ENCODE results near the gene PRSS57. TPM values are rescaled to one million over a fixed set of nuclear protein-coding genes. Genes with fewer than 3 reads are reported as not detected.

PRSS57 gene
- total RNA-seq, 1 experiment from 2014 or later = not detected

GRCh38 chr19:685454-685931, 9.8 kb downstream of the PRSS57 start:
- TF ChIP-seq CTCF (IDR thresholded peaks at IDR 0.05) (no peak), TCF7L2 (IDR thresholded peaks at IDR 0.05; ENCODE audit: low read depth, low read length) (no peak), POLR2AphosphoS5 (IDR thresholded peaks at IDR 0.05; ENCODE audit: low read depth, low read length) (no peak), REST (IDR thresholded peaks at IDR 0.05; ENCODE audit: insufficient read depth in 1 of 2, low read depth in 2 of 2, low read length in 1 of 2) (no peak), SIN3A (IDR thresholded peaks at IDR 0.05; ENCODE audit: borderline replicate concordance, insufficient read depth, low read depth, low read length) (no peak)
- no TSS peak for BruUV-seq (replicated peaks)
- ATAC-seq = no peak
- DNase-seq (ENCODE audit: low read depth, low spot score) = no peak
- Histone ChIP-seq H3K27me3 (ENCODE audit: control insufficient read depth, insufficient read depth, low read length) (no peaks in the 10 kb centered on the region), H3K27ac (ENCODE audit: low read length) (no peak overlapping the region), H3K4me1 (ENCODE audit: control insufficient read depth, insufficient read depth, low read length) (no peaks in the 10 kb centered on the region), H3K9me3 (ENCODE audit: control insufficient read depth, insufficient read depth, low read depth, low read length) (no peaks in the 10 kb centered on the region), H3K36me3 (ENCODE audit: control insufficient read depth, insufficient read depth, low read length) (no peaks in the 10 kb centered on the region), H3K4me3 (ENCODE audit: low read depth in 2 of 2, low read length in 2 of 2) (no peak overlapping the region)
- POLR2A ChIA-PET = no interaction called here
- CTCF ChIA-PET = no interaction called here
- in situ Hi-C loops (cut with HindIII; ENCODE audit: low pct_unique_long_range_greater_than_20kb, low sequenced_read_pairs) = no loop called here
- intact Hi-C loops (cut with micrococcal nuclease; ENCODE audit: unreplicated experiment) = no loop called here

- no TSS peak for BruUV-seq (replicated peaks)
- ChIA-PET CTCF (no interaction called here), POLR2A (no interaction called here)
- Histone ChIP-seq H3K27me3 (ENCODE audit: control insufficient read depth, insufficient read depth, low read length) (no peaks in the 10 kb centered on the region), H3K4me1 (ENCODE audit: control insufficient read depth, insufficient read depth, low read length) (peaks cover 13% of the 10 kb centered on the region), H3K36me3 (ENCODE audit: control insufficient read depth, insufficient read depth, low read length) (no peaks in the 10 kb centered on the region), H3K9me3 (ENCODE audit: control insufficient read depth, insufficient read depth, low read depth, low read length) (no peaks in the 10 kb centered on the region), H3K4me3 (ENCODE audit: low read depth in 2 of 2, low read length in 2 of 2) (no peak overlapping the region), H3K27ac (ENCODE audit: low read length) (no peak overlapping the region)
- TF ChIP-seq POLR2AphosphoS5 (IDR thresholded peaks at IDR 0.05; ENCODE audit: low read depth, low read length) = no peak
- no peak for TF ChIP-seq REST (IDR thresholded peaks at IDR 0.05; ENCODE audit: insufficient read depth in 1 of 2, low read depth in 2 of 2, low read length in 1 of 2)
- TF ChIP-seq TCF7L2 (IDR thresholded peaks at IDR 0.05; ENCODE audit: low read depth, low read length) = no peak
- no peak for TF ChIP-seq SIN3A (IDR thresholded peaks at IDR 0.05; ENCODE audit: borderline replicate concordance, insufficient read depth, low read depth, low read length)
- TF ChIP-seq CTCF (IDR thresholded peaks at IDR 0.05) = no peak
- in situ Hi-C loops (cut with HindIII; ENCODE audit: low pct_unique_long_range_greater_than_20kb, low sequenced_read_pairs) (no loop called here), intact Hi-C loops (cut with micrococcal nuclease; ENCODE audit: unreplicated experiment) (no loop called here)
- ATAC-seq (no peak), DNase-seq (ENCODE audit: low read depth, low spot score) (no peak)
Measured at GRCh38 chr19:682678-683320, 12.5 kb downstream of the PRSS57 start.

Data from Panc1 (cell line).